ENCODE measurements around the gene RPS19. TPM values are rescaled to one million over a fixed set of nuclear protein-coding genes. Genes with fewer than 3 reads are reported as not detected.

RPS19 gene
- 337 and 389 TPM in 2 replicates for total RNA-seq (2013; cell fraction: nucleolus; rRNA removed)
- total RNA-seq (2014; rRNA removed) (2,833 and 3,056 TPM in 2 replicates), total RNA-seq (2014; rRNA removed; fragmentation: Illumina TruSeq; extraction: Trizol) (4,466 and 4,585 TPM in 2 replicates), total RNA-seq (2021) (4,047 and 4,139 TPM in 2 replicates), polyA plus RNA-seq (2011; rRNA removed) (2,203 and 3,275 TPM in 2 replicates), polyA plus RNA-seq (2014; fragmentation: Illumina TruSeq; extraction: Trizol) (763 and 2,654 TPM in 2 replicates), polyA plus RNA-seq (2014; fragmentation: Nextera tagmentation; extraction: Ambion mirVana) (1,000 to 10,000 TPM; 5,523 to 5,578 TPM), polyA plus RNA-seq (2014; rRNA removed) (2,615 and 3,329 TPM in 2 replicates), polyA plus RNA-seq (2016; fragmentation: Nextera tagmentation; extraction: Ambion mirVana) (1,000 to 10,000 TPM; 4,207 to 4,390 TPM), polyA minus RNA-seq (2011; rRNA and poly(A)+ RNA removed) (545 and 1,896 TPM in 2 replicates), Bru-seq, nascent RNA (percentile 99 among the genes with signal in this experiment), BruChase-seq, experiment 1, labeled RNA remaining after a 6-hour chase (percentile 98 among the genes with signal in this experiment), BruChase-seq, experiment 2, labeled RNA remaining after a 2-hour chase (percentile 98 among the genes with signal in this experiment)
- 3,782 TPM for polyA plus RNA-seq (2011; ENCODE audit: low read depth)
- 6,871 and 7,631 TPM in 2 replicates for polyA plus RNA-seq (2011; cell fraction: cytosol; rRNA removed)
- 984 and 1,594 TPM in 2 replicates for polyA plus RNA-seq (2011; cell fraction: nucleus; rRNA removed)
- 5,988 and 6,622 TPM in 2 replicates for polyA plus RNA-seq (2012)
- polyA minus RNA-seq (2011; cell fraction: cytosol; rRNA and poly(A)+ RNA removed) = 1,252 and 1,303 TPM in 2 replicates
- 228 and 274 TPM in 2 replicates for polyA minus RNA-seq (2011; cell fraction: nucleus; rRNA and poly(A)+ RNA removed)
- long read RNA-seq, experiment 1, transcript RPS19-206 (6 exons, 2,359 nt) = major isoform, 1,943 of 2,191 reads
- long read RNA-seq, experiment 1, transcript RPS19-207 (6 exons, 668 nt) = minor isoform, 10 of 2,191 reads
- long read RNA-seq, experiment 1, partial matches to known transcripts = 227 of 2,191 reads
- long read RNA-seq, experiment 1, other reads (novel, unspliced or antisense) = 7 of 2,191 reads
- long read RNA-seq, experiment 2, transcript RPS19-202 (6 exons, 526 nt) = minor isoform, 13 of 3,409 reads
- long read RNA-seq, experiment 2, transcript RPS19-206 (6 exons, 2,359 nt) = major isoform, 3,287 of 3,409 reads
- long read RNA-seq, experiment 2, partial matches to known transcripts = 93 of 3,409 reads
- long read RNA-seq, experiment 2, other reads (novel, unspliced or antisense) = 13 of 3,409 reads

- no peaks in the 10 kb centered on the region for H3K27me3 ChIP-seq (replicated peaks in 1 of 2; ENCODE audit: control insufficient read depth in 2 of 2, insufficient read depth in 2 of 2, low read length in 1 of 2)
- peak; percentile 89 for FAIRE-seq
- peak; percentile 87 for TF ChIP-seq ELK1 (IDR thresholded peaks at IDR 0.05; ENCODE audit: low read depth, low read length)
- peak; percentile 97; the same call in 1 of the 2 replicates for TF ChIP-seq HDGF (IDR thresholded peaks at IDR 0.05)
- TF ChIP-seq MTA2 (IDR thresholded peaks at IDR 0.05; ENCODE audit: low read depth) = peak; percentile 87
- TF ChIP-seq ZNF24 (IDR thresholded peaks at IDR 0.05) = peak; percentile 75
- TF ChIP-seq E2F4 (IDR thresholded peaks at IDR 0.05; ENCODE audit: low read depth, low read length) = 0 out of 2 replicates have a peak, but pooled peaks have one; percentile 49
- peak; percentile 95 for TF ChIP-seq DPF2 (IDR thresholded peaks at IDR 0.05)
- no peak for TF ChIP-seq HSF1 (IDR thresholded peaks at IDR 0.05; ENCODE audit: low read depth, low read length)
- peak; percentile 80 for TF ChIP-seq CREB1 (IDR thresholded peaks at IDR 0.05; ENCODE audit: low read depth)
- peak; percentile 81 for TF ChIP-seq IRF4 (IDR thresholded peaks at IDR 0.05; ENCODE audit: low read depth, low read length)
- no peak for TF ChIP-seq BCL3 (IDR thresholded peaks at IDR 0.05; ENCODE audit: borderline replicate concordance, insufficient read depth, low read depth, low read length, poor library complexity, severe bottlenecking)
Observed at GRCh38 chr19:41859618-41860418, at the start of gene RPS19. RPS19 (plus strand) TSS chr19:41860255; CDS start chr19:41860775, 520 bp downstream.

More at GRCh38 chr19:41859618-41860418, at the start of gene RPS19:
- peak within 1 kb of the TSS; percentile 100 for H3K9ac ChIP-seq (ENCODE audit: control insufficient read depth, insufficient read depth, low read length)
- in situ Hi-C loops (cut with MboI) (no loop called here), intact Hi-C loops (cut with micrococcal nuclease; ENCODE audit: unreplicated experiment) (no loop called here)
- ChIA-PET SMC1A (ENCODE audit: uncharacterized antibody, unreplicated experiment) (interaction anchor here (0.5 to 4.9 kb wide), 18 partner anchors 9 to 491 kb away, joined by 3 to 47 read pairs (median 5); partner anchors contain the start of genes ARHGEF1 and CD79A), RAD21 (ENCODE audit: unreplicated experiment) (interaction anchor here (0.6 to 4.4 kb wide), 13 partner anchors 9 to 200 kb away, joined by 3 to 57 read pairs (median 6); partner anchors contain the start of genes CD79A and RABAC1), CTCF (interaction anchor here (0.8 to 4.6 kb wide), 18 partner anchors 8 to 216 kb away, joined by 3 to 85 read pairs (median 6); partner anchors contain the start of genes CD79A, RABAC1 and ZNF574), POLR2A (interaction anchor here (0.9 to 4.3 kb wide), 10 partner anchors 12 to 537 kb away, joined by 3 to 46 read pairs (median 8); partner anchors contain the start of genes CD79A and RABAC1)
- H4K20me1 ChIP-seq (ENCODE audit: control insufficient read depth, insufficient read depth) = peaks cover 10% of the 10 kb centered on the region
- peaks cover 49% of the 10 kb centered on the region for H3K79me2 ChIP-seq (ENCODE audit: control insufficient read depth, insufficient read depth, low read length)
- H3K27ac ChIP-seq (ENCODE audit: control insufficient read depth, insufficient read depth) = peak within 1 kb of the TSS; percentile 98
- DNase-seq (ENCODE audit: low read depth, low spot score) (peak; percentile 97), ATAC-seq (peak; percentile 89)
- WGBS (ENCODE audit: insufficient coverage, insufficient replicate concordance, low lambda C conversion rate, missing lambda C conversion rate) = under 1% methylated on average over 53 of the region's 76 CpGs
- BruUV-seq (replicated peaks) = TSS peak; percentile 90
- H3K4me2 ChIP-seq (ENCODE audit: control insufficient read depth, insufficient read depth) = peak within 1 kb of the TSS; percentile 84
- H2AFZ ChIP-seq (ENCODE audit: control insufficient read depth, low read depth, low read length) = peak within 1 kb of the TSS; percentile 92
- H3K36me3 ChIP-seq (ENCODE audit: control insufficient read depth in 2 of 2, insufficient read depth in 2 of 2, low read length in 1 of 2) = peaks cover 25 to 26% of the 10 kb centered on the region in 2 experiments
- no peaks in the 10 kb centered on the region for H3K9me3 ChIP-seq (replicated peaks; ENCODE audit: control insufficient read depth, insufficient read depth, low read length)
- H3K4me3 ChIP-seq = peak within 1 kb of the TSS; percentile 94
- peaks cover 24% of the 10 kb centered on the region for H3K4me1 ChIP-seq (ENCODE audit: control insufficient read depth, insufficient read depth, low read length)

All from GM12878 (cell line).